Keratinocyte (primary cell): ENCODE measurements around the gene TSHZ2. TPM values are rescaled to one million over a fixed set of nuclear protein-coding genes. Genes with fewer than 3 reads are reported as not detected.

Experiments
- DNase-seq: peaks from one replicate; pipeline ENCODE4 v3.0.0-alpha.2; 2011; ENCODE audit warnings: low read depth, missing footprints, low spot score
- FAIRE-seq: peaks from 2 replicates; lab custom pipeline; 2011; peaks lifted over from hg19 to GRCh38; lab: Jason Lieb, UNC
- H2AFZ ChIP-seq: 2 replicates; pipeline ENCODE4 v1.6.0; 2012; ENCODE audit warnings: low read length, control low read depth, inconsistent platforms; ENCODE audit not compliant: control insufficient read depth
- H3K27ac ChIP-seq: 2 replicates; pipeline ENCODE4 v1.5.1; 2011; ENCODE audit warnings: low read length; ENCODE audit not compliant: control insufficient read depth, insufficient read depth
- H3K27me3 ChIP-seq: 3 replicates; pipeline ENCODE4 v1.6.0; 2011; ENCODE audit warnings: low read length; ENCODE audit not compliant: control insufficient read depth, insufficient read depth; ENCODE audit errors: extremely low read depth
- H3K36me3 ChIP-seq, 2 experiments: 2 replicates in 1 of 2; 3 replicates in 1 of 2; pipeline ENCODE4 v1.5.1; 2011; ENCODE audit warnings: low read length in 2 of 2, mild to moderate bottlenecking in 1 of 2; ENCODE audit not compliant: control insufficient read depth in 2 of 2, insufficient read depth in 2 of 2; ENCODE audit errors: extremely low read depth in 1 of 2
- H3K4me1 ChIP-seq: 3 replicates; pipeline ENCODE4 v1.5.1; 2011; ENCODE audit warnings: low read length; ENCODE audit not compliant: control insufficient read depth, insufficient read depth; ENCODE audit errors: extremely low read depth
- H3K4me2 ChIP-seq: 3 replicates; pipeline ENCODE4 v1.6.0; 2011; ENCODE audit warnings: low read depth, low read length; ENCODE audit not compliant: control insufficient read depth, insufficient read depth; ENCODE audit errors: extremely low read depth
- H3K4me3 ChIP-seq, 3 experiments: fragments of 200-600 bp in 1 of 3; sonication (generic) in 1 of 3; 2 replicates in 2 of 3; 3 replicates in 1 of 3; pipeline ENCODE4 v1.5.1; 2011 to 2016; ENCODE audit warnings: low read length in 3 of 3, mild to moderate bottlenecking in 3 of 3, control low read depth in 2 of 3, inconsistent platforms in 1 of 3, low read depth in 1 of 3, mixed read lengths in 1 of 3, mixed run types in 1 of 3, moderate library complexity in 1 of 3; ENCODE audit not compliant: control insufficient read depth in 2 of 3, insufficient read depth in 2 of 3; ENCODE audit errors: extremely low read depth in 1 of 3
- H3K79me2 ChIP-seq: 2 replicates; pipeline ENCODE4 v1.6.0; 2012; ENCODE audit warnings: low read length; ENCODE audit not compliant: control insufficient read depth, insufficient read depth
- H3K9ac ChIP-seq: 3 replicates; pipeline ENCODE4 v1.6.0; 2011; ENCODE audit warnings: low read length; ENCODE audit not compliant: control insufficient read depth, insufficient read depth; ENCODE audit errors: extremely low read depth
- H3K9me1 ChIP-seq: 3 replicates; pipeline ENCODE4 v1.6.0; 2011; ENCODE audit warnings: low read length; ENCODE audit not compliant: control insufficient read depth, insufficient read depth; ENCODE audit errors: extremely low read depth
- H3K9me3 ChIP-seq: 2 replicates; pipeline ENCODE4 v1.5.1; 2012; ENCODE audit warnings: low read depth, low read length; ENCODE audit not compliant: control insufficient read depth
- H4K20me1 ChIP-seq: 3 replicates; pipeline ENCODE4 v1.6.0; 2011; ENCODE audit warnings: low read length; ENCODE audit not compliant: control insufficient read depth, insufficient read depth; ENCODE audit errors: extremely low read depth
- CTCF ChIP-seq, 3 experiments: IDR thresholded peaks in 1 of 3; conservative IDR thresholded peaks in 1 of 3; optimal IDR thresholded peaks in 1 of 3; 2 replicates in 2 of 3; 3 replicates in 1 of 3; pipeline versions ENCODE3 to v1.5.1; 2011; ENCODE audit warnings: low read length in 3 of 3, mild to moderate bottlenecking in 3 of 3, moderate library complexity in 2 of 3, control low read depth in 1 of 3, inconsistent platforms in 1 of 3; ENCODE audit not compliant: insufficient read depth in 2 of 3; ENCODE audit errors: extremely low read depth in 1 of 3
- EZH2 ChIP-seq: IDR thresholded peaks from one replicate; pipeline ENCODE4 v1.6.1; 2012; ENCODE audit warnings: inconsistent platforms, mild to moderate bottlenecking, low read length, moderate library complexity
- dilution Hi-C: fragments of 300-500 bp; cut with MboI; formaldehyde crosslinking; loops from one replicate; pipeline ENCODE4 v1.7.0; 2020; ENCODE audit warnings: low sequenced_read_pairs; ENCODE audit not compliant: extremely low pct_ligation_motif_present
- polyA plus RNA-seq, 5 experiments: library from polyadenylated mRNA; depleted of rRNA in 3 of 5; stranded (reverse) in 3 of 5; stranded (forward) in 1 of 5; unstranded in 1 of 5; fragments of >200 nt; gene quantifications; 1 replicate in 1 of 5; 2 replicates in 3 of 5; 3 replicates in 1 of 5; pipeline versions ENCODE4 v1.2.1 to v1.2.3, GENCODE V29; 2011 to 2012; ENCODE audit warnings: missing spikeins in 2 of 5, low read depth in 1 of 5, low replicate concordance in 1 of 5

Gene TSHZ2
- polyA plus RNA-seq, 1 donor (not counting 4 experiments of a cell fraction or from before 2014, with no cell fraction given), result 1.1 TPM

GRCh38 chr20:53408691-53409446 lies 436.7 kb downstream of the TSHZ2 start:
- no peak for FAIRE-seq
- no peaks in the 10 kb centered on the region for H3K79me2 ChIP-seq
- TF ChIP-seq EZH2 (no peak), CTCF (optimal IDR thresholded peaks at IDR 0.05 in 1 of 3, IDR thresholded peaks at IDR 0.05 in 1 of 3, conservative IDR thresholded peaks at IDR 0.05 in 1 of 3; ENCODE audit: extremely low read depth in 1 of 3, insufficient read depth in 2 of 3, low read length in 3 of 3) (no peak)
- no peaks in the 10 kb centered on the region for H3K27me3 ChIP-seq
- no peaks in the 10 kb centered on the region for H3K9me1 ChIP-seq
- H3K9ac ChIP-seq, result no peak overlapping the region
- no peak for DNase-seq
- H3K4me1 ChIP-seq, result no peaks in the 10 kb centered on the region
- H3K9me3 ChIP-seq, result no peaks in the 10 kb centered on the region
- H3K4me2 ChIP-seq, result no peak overlapping the region
- dilution Hi-C loops, result no loop called here
- H2AFZ ChIP-seq, result no peak overlapping the region
- no peak overlapping the region for H3K27ac ChIP-seq
- no peaks in the 10 kb centered on the region for H3K36me3 ChIP-seq
- no peaks in the 10 kb centered on the region for H4K20me1 ChIP-seq
- no peak overlapping the region for H3K4me3 ChIP-seq

DNA sequence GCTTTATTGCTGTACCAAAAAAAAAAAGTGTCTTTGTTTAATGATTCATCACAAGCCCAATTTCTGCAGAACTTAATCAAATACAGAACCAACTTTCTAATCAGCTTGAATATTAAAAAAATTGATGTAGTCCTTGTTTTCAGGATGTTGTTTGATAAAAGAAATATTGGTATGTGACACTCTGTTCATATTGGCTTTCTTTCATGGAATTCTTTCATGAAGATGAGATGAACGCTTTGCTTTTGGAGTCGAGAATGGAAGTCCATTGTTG lies 437.2 kb downstream of the TSHZ2 start:
- TF ChIP-seq CTCF (optimal IDR thresholded peaks at IDR 0.05 in 1 of 3, IDR thresholded peaks at IDR 0.05 in 1 of 3, conservative IDR thresholded peaks at IDR 0.05 in 1 of 3; ENCODE audit: extremely low read depth in 1 of 3, insufficient read depth in 2 of 3, low read length in 3 of 3) (no peak), EZH2 (no peak)
- Histone ChIP-seq H3K9ac (no peak overlapping the region), H3K36me3 (no peaks in the 10 kb centered on the region), H3K4me2 (no peak overlapping the region), H2AFZ (no peak overlapping the region), H3K27ac (no peak overlapping the region), H4K20me1 (no peaks in the 10 kb centered on the region), H3K9me3 (no peaks in the 10 kb centered on the region), H3K9me1 (no peaks in the 10 kb centered on the region), H3K4me3 (no peak overlapping the region), H3K4me1 (no peaks in the 10 kb centered on the region), H3K79me2 (no peaks in the 10 kb centered on the region), H3K27me3 (no peaks in the 10 kb centered on the region)
- DNase-seq (no peak), FAIRE-seq (no peak)
- dilution Hi-C loops, result no loop called here
